ENCODE measurements around the gene ZNF174. TPM values are rescaled to one million over a fixed set of nuclear protein-coding genes. Genes with fewer than 3 reads are reported as not detected.
A peak's percentile ranks its signal among the peaks of the same experiment; 100 is the strongest.

Gene ZNF174
- total RNA-seq, 1 donor: 11.2 TPM

GRCh38 chr16:3362931-3363330, 38.1 kb upstream of the ZNF174 start:
- DNase-seq (ENCODE audit: insufficient read length, low spot score, missing footprints): no peak
- Histone ChIP-seq H4K20me1 (ENCODE audit: insufficient read depth, low read length) (no peaks in the 10 kb centered on the region), H3K9me3 (ENCODE audit: low read depth, low read length) (no peaks in the 10 kb centered on the region), H3K4me2 (ENCODE audit: insufficient read depth, low read length) (no peak overlapping the region), H3K27ac (ENCODE audit: low read depth, low read length) (no peak overlapping the region), H3K79me2 (ENCODE audit: insufficient read depth, low read length) (no peaks in the 10 kb centered on the region), H3K4me1 (ENCODE audit: insufficient read depth, low read length) (peaks cover 4% of the 10 kb centered on the region), H3K4me3 (ENCODE audit: insufficient read depth, low read length) (no peak overlapping the region), H2AFZ (ENCODE audit: low read length) (no peak overlapping the region), H3K36me3 (ENCODE audit: insufficient read depth, low read length) (no peaks in the 10 kb centered on the region), H3K27me3 (ENCODE audit: insufficient read depth, low read length) (peaks cover 3% of the 10 kb centered on the region)
- TF ChIP-seq CTCF (IDR thresholded peaks at IDR 0.05; ENCODE audit: extremely low read depth, low read depth, low read length): no peak

DNA sequence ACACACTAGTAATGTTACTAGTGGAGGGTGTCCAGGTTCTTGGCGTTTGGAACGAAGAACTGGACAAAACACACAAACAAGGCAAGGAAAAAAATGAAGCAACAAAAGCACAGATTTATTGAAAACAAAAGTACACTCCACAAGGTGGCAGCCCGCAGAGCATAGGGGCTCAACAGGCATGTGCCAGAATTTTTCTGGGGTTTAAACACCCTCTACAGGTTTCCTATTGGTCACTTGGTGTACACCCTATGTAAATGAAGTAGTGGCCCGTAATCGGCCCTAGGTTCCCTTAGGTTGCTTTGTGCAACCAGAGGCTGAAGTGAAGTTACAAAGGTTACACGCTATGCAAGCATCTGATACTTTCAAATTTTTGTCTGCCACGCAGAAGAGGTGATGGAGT, 37.2 kb upstream of the ZNF174 start:
- Histone ChIP-seq H3K4me2 (ENCODE audit: insufficient read depth, low read length) (no peak overlapping the region), H2AFZ (ENCODE audit: low read length) (no peak overlapping the region), H3K36me3 (ENCODE audit: insufficient read depth, low read length) (no peaks in the 10 kb centered on the region), H3K9me3 (ENCODE audit: low read depth, low read length) (no peaks in the 10 kb centered on the region), H3K4me3 (ENCODE audit: insufficient read depth, low read length) (no peak overlapping the region), H3K79me2 (ENCODE audit: insufficient read depth, low read length) (no peaks in the 10 kb centered on the region), H3K27me3 (ENCODE audit: insufficient read depth, low read length) (peaks cover 3% of the 10 kb centered on the region), H3K27ac (ENCODE audit: low read depth, low read length) (no peak overlapping the region), H3K4me1 (ENCODE audit: insufficient read depth, low read length) (peaks cover 4% of the 10 kb centered on the region), H4K20me1 (ENCODE audit: insufficient read depth, low read length) (no peaks in the 10 kb centered on the region)
- TF ChIP-seq CTCF (IDR thresholded peaks at IDR 0.05; ENCODE audit: extremely low read depth, low read depth, low read length): no peak
- no peak for DNase-seq (ENCODE audit: insufficient read length, low spot score, missing footprints)

GRCh38 chr16:3364774-3365427, 36.1 kb upstream of the ZNF174 start:
- peak overlapping the region; percentile 95 for H2AFZ ChIP-seq (ENCODE audit: low read length)
- no peaks in the 10 kb centered on the region for H3K79me2 ChIP-seq (ENCODE audit: insufficient read depth, low read length)
- peak overlapping the region; percentile 97 for H3K27ac ChIP-seq (ENCODE audit: low read depth, low read length)
- no peaks in the 10 kb centered on the region for H4K20me1 ChIP-seq (ENCODE audit: insufficient read depth, low read length)
- peak; percentile 96 for DNase-seq (ENCODE audit: insufficient read length, low spot score, missing footprints)
- no peaks in the 10 kb centered on the region for H3K9me3 ChIP-seq (ENCODE audit: low read depth, low read length)
- H3K4me1 ChIP-seq (ENCODE audit: insufficient read depth, low read length): peaks cover 4% of the 10 kb centered on the region
- no peaks in the 10 kb centered on the region for H3K36me3 ChIP-seq (ENCODE audit: insufficient read depth, low read length)
- peak overlapping the region; percentile 87 for H3K4me3 ChIP-seq (ENCODE audit: insufficient read depth, low read length)
- TF ChIP-seq CTCF (IDR thresholded peaks at IDR 0.05; ENCODE audit: extremely low read depth, low read depth, low read length): no peak
- peaks cover 3% of the 10 kb centered on the region for H3K27me3 ChIP-seq (ENCODE audit: insufficient read depth, low read length)
- H3K4me2 ChIP-seq (ENCODE audit: insufficient read depth, low read length): peak overlapping the region; percentile 88

DNA sequence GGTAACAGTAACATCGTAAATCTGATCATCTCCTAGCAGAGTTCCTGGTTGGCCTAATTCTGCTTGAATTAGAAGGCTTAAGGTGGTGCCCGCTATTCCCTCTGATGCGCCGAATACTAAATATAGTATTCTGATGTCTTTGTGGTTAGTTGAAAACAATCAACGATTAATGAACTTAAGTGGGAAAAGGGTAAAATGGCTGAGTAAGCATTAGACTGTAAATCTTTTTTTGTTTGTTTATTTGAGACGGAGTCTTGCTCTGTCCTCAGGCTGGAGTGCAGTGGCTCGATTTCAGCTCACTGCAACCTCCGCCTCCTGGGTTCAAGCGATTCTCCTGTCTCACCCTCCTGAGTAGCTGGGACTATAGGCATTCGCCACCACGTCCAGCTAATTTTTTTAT, 31.9 kb upstream of the ZNF174 start:
- no peak for TF ChIP-seq CTCF (IDR thresholded peaks at IDR 0.05; ENCODE audit: extremely low read depth, low read depth, low read length)
- Histone ChIP-seq H3K9me3 (ENCODE audit: low read depth, low read length) (no peaks in the 10 kb centered on the region), H3K4me1 (ENCODE audit: insufficient read depth, low read length) (peaks cover 4% of the 10 kb centered on the region), H3K79me2 (ENCODE audit: insufficient read depth, low read length) (no peaks in the 10 kb centered on the region), H4K20me1 (ENCODE audit: insufficient read depth, low read length) (no peaks in the 10 kb centered on the region), H3K27ac (ENCODE audit: low read depth, low read length) (no peak overlapping the region), H3K4me2 (ENCODE audit: insufficient read depth, low read length) (no peak overlapping the region), H3K27me3 (ENCODE audit: insufficient read depth, low read length) (no peaks in the 10 kb centered on the region), H3K36me3 (ENCODE audit: insufficient read depth, low read length) (no peaks in the 10 kb centered on the region), H2AFZ (ENCODE audit: low read length) (no peak overlapping the region), H3K4me3 (ENCODE audit: insufficient read depth, low read length) (no peak overlapping the region)
- no peak for DNase-seq (ENCODE audit: insufficient read length, low spot score, missing footprints)
